Esophagus muscularis mucosa (tissue), 2 donors: Measurements from ENCODE around the gene WSCD2.

Source experiments
- POLR2A ChIP-seq: fragments of 450-650 bp; IDR thresholded peaks from one replicate; pipeline ENCODE4 v1.6.1; 2017; ENCODE audit warnings: antibody characterized with exemption, moderate library complexity, mild to moderate bottlenecking, low read depth
- POLR2AphosphoS5 ChIP-seq, 2 donors: sonication (generic); formaldehyde crosslinking; IDR thresholded peaks; one replicate each; pipeline ENCODE4 v1.6.1; 2017; ENCODE audit warnings: antibody characterized with exemption in 2 of 2

- TF ChIP-seq POLR2A (no peak), POLR2AphosphoS5 (IDR thresholded peaks at IDR 0.05) (no peak)
Observed at GRCh38 chr12:108176292-108176691, 47.2 kb downstream of the WSCD2 start.
